Stimulated activated CD8-positive, alpha-beta memory T cell treated with anti-CD3 and anti-CD28 coated beads, Interleukin-12 subunit alpha, Interleukin-12 subunit beta, amount 100 ng/mL, for 1 hour (primary cell): Measurements from ENCODE around the gene LRFN5.
"Not testable (repeated sequence)": the region's sequence is repeated elsewhere in the genome, so short reads cannot be mapped to it uniquely, and the experiment has no call there.

Experiments
- DNase-seq: peaks from one replicate; pipeline ENCODE4 v3.0.0-alpha.2; 2020; ENCODE audit warnings: low read depth

Gene LRFN5

DNA sequence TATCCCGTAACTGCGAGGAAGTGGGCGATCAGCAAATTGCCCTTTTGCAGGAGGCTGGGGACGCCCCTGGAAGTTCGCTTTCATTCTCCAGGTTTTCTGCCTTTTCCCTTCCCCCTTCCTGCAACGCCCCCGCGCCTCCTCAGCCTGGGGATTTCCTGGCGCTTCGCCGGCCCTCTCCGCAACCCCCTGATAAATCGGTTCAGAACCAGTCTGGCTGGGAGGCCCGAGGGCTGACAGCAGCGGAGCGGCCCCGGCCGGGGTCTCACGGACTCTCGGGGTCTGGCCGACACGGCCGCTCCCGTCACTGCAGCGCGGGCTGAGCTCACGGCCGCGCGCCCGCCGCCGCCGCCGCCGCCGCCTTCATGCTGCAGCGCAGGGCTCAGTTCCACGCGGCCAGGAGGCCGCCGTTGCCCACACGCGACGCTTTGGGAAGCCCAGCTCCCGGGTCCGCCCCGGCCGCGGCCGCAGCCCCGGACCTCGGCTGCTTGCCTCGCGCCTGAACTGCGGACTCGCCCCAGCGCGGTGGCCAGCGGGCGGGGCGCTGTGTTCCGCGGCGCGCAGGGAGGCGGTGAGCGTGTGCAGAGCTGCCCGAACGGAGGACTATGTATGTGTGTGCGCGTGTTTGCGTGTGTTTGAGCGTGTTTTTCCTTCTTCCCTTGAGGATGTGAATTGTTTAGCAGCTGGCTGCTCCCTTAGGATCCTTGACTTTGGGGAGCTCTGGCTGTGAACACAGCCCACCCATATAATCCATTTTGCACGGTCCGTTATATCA, at the start of gene LRFN5:
LRFN5 (plus strand) TSS at position 345 of the 772 bp plus-strand sequence.
- no peak for DNase-seq

DNA sequence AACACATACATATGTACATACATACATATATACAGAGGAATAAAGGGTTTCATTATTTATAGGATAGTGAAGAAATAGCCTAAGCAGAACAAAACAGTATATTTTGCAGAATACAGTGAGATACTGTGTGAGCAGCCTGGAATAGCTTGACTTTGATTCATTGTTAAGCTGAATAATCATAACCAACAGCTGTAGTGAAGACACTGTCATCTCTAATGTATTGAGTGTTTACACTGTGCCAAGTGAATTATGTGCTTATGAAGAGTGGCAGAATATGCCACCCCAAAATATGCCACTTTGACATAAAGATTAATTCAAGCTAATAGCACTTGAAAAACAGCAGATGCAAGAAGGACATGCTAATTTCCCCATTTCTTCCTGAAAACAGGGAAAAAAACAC, 48.2 kb upstream of the LRFN5 start:
- DNase-seq, result no peak

DNA sequence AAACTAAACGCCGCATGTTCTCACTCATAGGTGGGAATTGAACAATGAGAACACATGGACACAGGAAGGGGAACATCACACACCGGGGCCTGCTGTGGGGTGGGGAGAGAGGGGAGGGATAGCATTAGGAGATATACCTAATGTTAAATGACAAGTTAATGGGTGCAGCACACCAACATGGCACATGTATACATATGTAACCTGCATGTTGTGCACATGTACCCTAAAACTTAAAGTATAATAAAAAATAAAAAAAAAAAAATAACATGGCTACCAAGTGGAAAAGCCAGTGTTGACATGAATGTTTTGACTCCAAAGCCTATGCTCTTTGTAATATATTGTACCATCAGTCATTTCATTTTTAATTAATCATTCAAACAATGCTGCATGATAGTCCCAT, 39.8 kb upstream of the LRFN5 start:
- DNase-seq, result not testable (repeated sequence)

DNA sequence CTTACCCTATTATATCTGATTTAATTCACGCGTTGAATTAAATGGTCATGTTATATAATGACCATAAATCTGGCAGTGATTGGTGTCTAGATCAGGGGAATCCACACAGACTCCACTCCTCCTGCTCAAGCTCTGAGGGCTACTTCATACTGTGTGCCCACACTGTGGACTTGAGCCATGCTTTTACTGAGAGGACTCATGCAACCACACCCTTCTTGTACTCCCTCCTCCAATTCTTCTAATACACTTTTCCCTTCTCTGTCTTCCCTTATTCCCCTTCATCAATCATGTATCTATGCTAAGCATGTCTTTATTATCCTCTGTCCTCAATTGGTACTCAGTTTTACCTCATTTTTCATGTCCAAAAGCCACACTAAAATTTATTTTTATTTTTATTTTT, 37.7 kb upstream of the LRFN5 start:
- no peak for DNase-seq

DNA sequence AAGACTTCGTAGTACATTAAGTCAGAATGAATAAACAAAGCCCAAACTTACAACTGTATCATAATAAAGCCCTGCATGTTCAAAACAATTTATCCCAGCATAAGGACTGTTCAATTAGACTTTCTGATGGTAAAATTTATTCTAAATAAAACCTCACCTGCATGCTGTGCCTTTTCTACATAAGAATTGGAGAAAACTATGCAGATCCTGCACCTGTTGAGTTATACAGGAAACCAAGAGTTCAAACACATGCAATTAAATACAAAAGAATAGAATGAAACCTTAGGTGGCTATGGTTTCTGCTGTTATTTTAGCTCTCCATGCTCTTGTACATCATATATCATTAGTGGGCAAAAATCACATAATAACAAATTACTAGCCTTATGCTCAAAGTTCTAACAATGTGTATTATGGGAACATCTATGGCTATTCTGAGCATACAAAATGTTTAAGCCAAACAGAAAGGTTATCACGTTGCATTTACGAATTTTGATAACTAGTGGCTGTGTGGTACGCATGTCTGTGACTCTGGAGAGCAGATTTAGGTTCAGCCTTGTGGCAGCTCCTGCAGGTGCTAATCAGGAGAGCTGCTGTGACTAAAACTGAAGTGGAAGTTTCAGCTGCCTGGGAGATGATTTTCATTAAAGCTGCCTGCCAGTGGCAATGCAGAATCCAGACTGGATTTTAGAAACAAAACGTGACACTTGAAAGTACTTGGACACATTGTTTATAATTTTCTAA, 36.1 kb upstream of the LRFN5 start:
- DNase-seq, result no peak

DNA sequence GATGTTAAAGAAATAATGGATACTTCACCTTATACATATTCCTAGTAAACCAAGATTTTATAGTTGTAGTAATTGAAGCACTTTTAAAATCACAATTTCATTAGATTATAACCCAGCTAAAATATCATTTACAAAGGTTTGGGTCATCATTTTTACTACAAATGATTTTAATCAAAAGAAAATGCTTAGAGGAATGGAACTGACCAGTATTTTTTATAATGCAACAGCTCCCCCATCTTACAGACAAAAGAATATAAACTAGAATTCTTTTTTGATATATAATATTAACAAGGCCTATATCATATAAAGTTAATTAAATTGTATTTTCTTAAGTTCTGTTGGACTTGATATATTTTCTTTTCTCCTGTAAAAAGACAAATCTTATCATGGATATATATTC, 20.4 kb upstream of the LRFN5 start:
- DNase-seq, result no peak

DNA sequence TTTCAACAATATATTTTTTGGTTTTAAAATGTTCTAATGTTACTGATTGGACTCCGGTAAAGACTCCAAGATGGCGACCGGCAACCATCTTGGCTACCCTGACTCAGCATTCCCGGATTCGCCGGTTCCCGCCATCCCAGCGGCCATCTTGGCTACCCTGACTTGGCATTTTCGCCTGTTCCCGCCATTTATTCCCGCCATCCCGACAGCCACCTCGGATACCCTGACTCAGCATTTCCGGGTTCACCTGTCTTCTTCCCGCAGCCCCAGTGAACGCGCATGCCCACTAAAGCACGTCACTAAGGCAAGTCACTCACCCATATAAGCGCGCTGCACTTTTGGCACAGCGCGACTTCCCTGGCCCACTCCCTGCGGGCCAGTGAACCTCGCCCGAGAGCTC, 9.0 kb upstream of the LRFN5 start:
- no peak for DNase-seq

DNA sequence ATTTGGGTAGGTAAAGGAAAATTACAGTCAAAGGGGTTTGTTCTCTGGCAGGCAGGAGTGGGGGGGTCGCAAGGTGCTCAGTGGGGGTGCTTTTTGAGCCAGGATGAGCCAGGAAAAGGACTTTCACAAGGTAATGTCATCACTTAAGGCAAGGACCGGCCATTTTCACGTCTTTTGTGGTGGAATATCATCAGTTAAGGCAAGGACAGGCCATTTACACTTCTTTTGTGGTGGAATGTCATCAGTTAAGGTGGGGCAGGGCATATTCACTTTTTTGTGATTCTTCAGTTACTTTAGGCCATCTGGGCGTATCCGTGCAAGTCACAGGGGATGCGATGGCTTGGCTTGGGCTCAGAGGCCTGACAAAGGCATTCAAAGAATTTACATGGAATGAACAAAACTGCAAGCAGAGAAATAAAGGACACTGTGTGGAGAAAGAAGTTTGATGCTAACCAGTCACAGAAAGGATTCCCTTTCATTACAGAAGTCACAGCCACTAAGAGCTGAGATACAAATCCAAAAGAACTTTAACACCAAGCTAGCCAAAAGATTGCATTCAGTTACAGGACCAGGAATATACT, 6.8 kb upstream of the LRFN5 start:
- not testable (repeated sequence) for DNase-seq

DNA sequence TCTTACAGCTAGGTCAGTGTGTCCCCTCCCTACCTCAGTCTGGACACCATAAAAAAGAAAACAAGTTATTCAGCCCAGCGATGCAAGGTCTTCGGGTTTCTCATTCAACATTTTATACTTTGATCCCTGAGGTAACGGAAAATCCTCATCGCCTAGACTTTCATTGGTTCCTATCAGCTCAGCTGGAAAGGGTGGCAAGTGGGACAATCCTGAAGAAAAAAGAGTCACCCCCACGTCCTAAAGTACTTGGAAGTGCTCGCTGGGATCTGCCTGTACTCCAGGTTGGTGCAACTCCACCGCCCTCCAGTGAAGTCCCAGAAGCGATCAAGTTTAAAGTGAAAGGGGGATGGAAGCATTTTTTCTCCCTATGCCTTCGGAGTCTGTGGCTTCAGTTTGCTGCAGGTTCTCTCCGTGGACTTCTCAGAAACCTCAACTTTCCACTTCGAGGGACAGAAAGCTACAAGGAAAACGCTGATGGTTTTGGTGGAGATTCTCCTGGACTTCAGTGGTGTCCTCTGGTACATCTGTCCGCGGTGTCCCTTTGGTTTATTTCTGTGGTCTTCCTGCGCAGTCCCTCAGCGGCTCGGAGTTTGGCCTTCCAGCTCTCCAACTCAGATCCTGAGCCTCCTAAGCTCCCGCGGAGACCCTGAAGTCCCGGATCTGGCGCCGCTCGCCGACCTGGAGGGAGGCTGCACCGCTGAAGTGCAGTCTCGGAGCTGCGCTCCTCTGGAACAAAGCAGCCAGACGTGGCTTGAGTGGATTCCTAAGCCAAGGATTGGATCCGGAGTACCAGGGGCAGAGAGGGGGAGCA, 1.8 kb upstream of the LRFN5 start:
- no peak for DNase-seq

DNA sequence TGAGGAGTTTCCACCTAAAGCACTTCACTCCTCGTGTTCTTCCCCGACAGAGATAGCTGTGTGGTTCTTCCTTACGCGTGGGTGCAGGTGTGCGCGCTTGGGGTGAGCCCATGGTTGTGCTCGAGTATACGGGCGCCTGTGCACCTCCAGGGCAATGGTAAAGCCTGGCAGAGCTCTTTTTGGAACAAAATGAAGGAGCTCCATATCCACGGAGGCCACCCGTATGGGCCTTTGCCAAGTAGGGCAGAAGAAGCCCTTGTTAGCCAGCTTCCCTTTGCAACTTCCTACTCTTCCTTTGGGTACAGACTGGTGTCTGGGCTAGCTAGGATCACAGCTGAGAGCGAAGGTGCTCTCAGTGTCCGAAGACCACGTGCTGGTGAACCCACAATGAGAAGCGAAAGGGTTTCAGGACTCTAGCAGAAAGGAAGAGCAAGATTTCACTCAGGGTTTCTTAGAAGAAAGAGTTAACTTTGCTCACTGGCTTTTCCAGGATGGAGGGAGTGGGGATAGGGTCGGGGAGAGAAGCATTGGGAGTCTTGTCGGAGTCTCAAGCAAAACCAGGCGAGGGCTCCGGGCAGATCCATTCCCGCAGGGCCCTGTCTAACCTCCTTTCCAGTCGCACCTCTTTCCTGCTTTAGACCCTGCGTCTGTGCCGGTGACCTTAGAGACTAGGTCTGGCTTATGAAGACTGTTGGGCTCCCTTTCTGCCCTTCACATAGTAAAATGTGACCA, 960 bp upstream of the LRFN5 start:
- DNase-seq, result no peak

DNA sequence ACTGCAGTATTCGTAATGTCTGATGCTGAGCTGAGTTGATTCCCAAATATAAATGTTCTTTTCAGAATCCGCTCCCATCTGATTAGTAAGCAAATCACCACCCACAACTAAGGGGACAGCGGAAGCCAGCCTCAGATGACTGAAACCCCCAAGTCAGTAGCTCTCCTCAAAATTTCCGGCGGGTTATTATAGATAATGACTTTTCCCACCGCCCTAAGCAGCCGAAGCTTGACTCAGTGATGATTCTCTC, 469 bp upstream of the LRFN5 start:
- no peak for DNase-seq

DNA sequence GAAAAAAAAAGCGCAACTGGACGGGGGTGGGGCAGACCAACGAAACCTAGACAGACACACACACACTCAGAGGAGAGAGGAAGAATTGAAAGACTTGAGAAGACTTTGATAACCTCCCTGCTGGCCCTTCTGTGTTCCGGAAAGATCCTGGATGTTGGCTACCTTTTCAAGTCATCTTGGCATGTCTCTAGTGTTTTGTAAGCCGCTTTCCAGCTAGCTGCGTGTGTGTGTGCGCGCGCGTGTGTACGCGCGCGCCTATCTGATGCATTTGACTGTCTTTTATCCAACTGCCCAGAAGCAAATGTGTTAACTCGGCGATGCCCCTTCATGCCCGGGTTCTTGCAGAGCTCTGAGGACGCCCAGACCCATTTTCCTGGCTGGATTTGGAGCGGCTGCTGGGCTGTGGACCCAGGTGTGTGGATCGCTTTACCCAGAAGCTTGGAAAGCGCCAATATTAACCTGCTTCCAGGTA, 664 bp downstream of the LRFN5 start:
- DNase-seq, result no peak

DNA sequence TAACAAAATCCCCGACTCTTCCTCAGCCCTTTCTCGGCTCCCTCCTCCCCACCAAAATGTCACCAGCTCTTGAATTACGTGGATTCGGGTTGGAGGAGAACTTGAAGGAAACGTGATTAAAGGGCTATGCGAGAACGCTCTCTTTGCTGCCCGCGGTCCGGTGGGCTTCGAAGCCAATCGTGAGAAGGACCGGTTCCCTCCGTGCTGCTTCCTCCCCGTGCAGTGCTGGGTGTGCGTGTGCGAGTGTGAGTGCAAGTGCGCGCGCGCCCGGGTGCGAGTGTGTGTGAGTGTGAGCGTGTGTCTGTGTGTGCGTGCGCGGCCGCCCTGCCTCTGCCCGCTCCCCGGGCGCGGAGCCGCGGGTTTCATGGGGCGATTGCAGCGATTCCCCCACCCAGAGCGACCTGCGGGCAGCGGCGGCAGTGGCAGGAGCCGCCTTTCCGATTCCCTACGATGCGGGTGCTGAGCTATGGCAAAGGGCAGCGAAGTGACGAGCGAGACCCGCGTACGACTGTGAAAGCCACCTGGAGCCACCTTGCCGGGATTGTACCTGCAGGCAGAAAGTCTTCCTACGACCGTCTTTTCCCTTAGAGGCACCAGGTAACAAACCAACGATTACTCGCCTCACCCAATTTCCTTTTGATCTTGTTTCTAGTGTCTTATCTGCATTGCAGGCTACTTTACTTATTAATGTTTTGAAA, 1.4 kb downstream of the LRFN5 start:
- no peak for DNase-seq

DNA sequence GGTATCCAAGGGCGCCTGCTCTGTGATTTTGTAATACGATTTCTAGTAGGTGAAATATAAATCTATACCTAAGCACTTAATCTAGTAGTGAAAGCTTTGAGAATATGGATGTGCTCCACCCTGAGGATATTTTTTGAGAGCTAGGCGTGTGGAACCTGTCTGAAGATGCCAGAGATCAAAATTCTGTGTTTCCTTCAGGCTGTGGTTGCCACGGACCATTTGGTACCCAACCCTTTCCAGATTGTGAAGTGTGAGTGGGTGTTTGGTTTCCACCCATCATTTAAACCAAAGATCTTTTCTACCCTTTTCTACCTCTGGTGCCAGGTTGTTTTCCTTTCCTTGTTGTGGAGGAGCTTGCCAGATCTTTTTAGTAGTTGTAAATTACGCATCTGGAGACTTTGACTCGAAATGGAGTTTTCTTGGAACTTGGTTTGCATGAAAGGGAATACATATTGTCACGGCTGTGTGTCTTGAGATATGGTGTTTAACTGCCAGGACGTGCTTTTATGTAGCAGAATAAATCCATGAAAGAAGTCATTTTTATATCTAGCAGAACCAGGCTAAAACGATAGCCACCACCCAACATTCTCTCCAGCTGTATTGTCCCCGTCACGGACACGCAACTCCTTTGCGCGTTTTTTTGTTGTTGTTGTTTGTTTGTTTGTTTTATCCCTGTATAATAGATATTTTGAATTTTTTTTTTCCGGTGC, 2.2 kb downstream of the LRFN5 start:
- DNase-seq, result no peak

DNA sequence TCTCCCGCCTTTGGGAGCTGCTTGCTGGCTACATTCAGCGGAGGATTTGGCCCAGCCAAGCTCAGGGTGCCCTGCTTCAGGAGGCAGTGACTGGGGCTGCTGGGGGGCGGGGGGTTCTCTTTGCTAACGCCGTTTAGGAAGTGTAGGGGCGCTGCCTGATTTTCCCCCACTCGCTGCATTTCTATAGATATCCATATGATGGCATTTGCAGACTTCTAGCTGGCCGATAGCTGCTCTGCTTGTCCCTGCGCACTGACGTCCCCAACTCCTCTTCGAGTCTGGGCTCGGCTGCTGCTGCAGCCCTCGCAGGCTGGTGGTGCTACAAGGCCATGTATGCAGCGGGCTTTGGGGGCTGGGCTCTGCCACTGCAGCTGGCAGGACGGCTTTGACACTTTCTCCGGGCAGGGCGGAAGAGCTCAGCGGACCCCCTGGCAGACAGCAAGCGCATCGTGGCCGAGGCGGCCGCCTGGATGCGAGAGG, 3.1 kb downstream of the LRFN5 start:
- no peak for DNase-seq

DNA sequence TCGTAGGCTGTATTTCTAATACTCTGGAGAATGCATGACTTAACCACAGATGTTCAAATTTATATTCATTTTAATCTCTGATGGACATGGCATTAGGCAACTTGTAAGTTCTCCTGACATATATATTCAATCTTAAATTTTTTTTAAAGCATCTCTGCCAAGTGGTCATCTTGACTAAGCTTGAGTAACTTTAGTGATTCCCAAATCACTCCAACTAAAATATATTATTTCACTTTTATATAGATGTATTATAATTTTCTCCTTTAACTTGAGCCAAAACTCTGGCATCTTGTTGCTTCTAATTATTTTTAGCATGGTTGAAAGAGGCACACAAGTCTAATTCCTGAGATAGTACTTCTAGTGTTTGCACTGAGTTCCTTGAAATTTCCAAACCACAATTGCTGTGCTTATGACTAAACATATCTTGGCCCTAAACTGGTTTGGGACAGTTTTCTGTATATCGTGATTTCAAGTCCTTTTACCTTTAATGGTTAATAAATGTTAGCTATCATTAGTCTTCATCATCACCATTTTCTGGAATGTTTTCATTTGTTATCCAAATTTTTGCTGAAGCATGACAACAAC, 8.4 kb downstream of the LRFN5 start:
- DNase-seq, result no peak

DNA sequence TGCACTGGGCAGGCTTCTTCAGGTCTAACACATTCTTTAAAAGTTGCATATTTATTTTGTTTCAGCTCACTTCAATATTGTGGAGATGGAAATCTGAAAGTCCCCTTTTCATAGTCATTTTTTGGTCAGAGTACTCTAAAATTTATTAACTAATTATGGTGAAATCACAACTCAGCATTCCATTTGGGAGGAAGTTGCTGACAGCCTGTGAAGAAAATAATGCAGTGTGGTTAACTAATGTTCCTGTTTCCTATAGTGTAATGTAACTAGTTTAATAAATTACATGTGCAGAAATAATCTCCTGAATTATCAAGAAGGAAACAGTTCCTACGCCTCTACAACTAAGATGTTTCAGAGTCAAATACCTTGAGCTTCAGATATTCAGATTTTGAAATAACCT, 17.1 kb downstream of the LRFN5 start:
- DNase-seq, result no peak

DNA sequence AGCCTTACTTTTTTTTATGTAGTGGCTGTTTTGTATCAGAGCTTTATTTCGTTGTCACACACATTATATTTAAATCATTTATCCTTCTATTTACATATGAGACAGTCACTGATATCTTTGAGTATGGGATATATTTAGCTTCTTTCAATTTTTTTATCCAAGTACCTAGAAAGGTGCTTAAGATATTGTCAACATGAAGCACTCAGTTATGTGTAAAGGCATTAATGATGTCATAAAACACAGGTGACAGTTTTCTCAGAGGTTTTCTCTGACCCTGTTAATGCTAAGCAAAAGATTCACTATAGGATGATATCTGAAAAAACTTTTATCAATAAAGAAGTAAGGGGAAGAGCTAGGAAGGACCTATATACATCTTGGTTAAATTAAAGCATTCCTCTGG, 23.2 kb downstream of the LRFN5 start:
- DNase-seq, result no peak

DNA sequence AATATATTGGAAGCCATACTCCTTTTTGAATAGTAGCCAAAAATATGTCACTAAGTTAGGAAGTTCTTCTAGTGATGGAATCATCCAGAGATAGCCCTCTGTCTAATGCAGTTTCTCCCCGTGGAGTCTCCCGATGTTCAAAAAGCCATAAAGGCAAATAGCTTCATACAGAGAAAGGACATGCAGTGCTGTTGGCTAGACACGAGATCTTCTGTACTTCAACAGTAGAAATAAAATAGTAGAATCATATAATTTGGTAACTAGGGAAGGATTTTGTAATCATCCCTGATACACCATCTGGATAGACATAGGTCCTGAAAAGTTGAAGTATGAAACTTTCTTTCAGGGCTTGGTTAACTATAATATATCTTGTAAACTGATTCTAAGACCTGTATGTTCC, 27.6 kb downstream of the LRFN5 start:
- DNase-seq, result no peak
